Measurements from ENCODE around the gene LCE4A. TPM values are rescaled to one million over a fixed set of nuclear protein-coding genes. Genes with fewer than 3 reads are reported as not detected.

LCE4A gene
- total and polyA plus RNA-seq, 2 experiments from 2014 or later = not detected

GRCh38 chr1:152753586-152753985 lies 45.6 kb downstream of the LCE4A start:
- DNase-seq (ENCODE audit: low spot score) (no peak), ATAC-seq (no peak)
- Mint-ChIP-seq H3K27me3 (ENCODE audit: insufficient read depth, low read depth, poor library complexity) (no peaks in the 10 kb centered on the region), H3K36me3 (ENCODE audit: low read depth) (no peaks in the 10 kb centered on the region), H3K4me1 (peaks cover 15% of the 10 kb centered on the region; the same call in 2 of the 3 replicates), H3K27ac (no peak overlapping the region), H3K4me3 (no peak overlapping the region), H3K9me3 (no peaks in the 10 kb centered on the region)
- Histone ChIP-seq H3K27ac (ENCODE audit: low read depth) (no peak overlapping the region), H3K79me2 (replicated peaks; ENCODE audit: insufficient read depth) (no peaks in the 10 kb centered on the region), H3K4me3 (no peak overlapping the region), H4K20me1 (replicated peaks; ENCODE audit: insufficient read depth) (no peaks in the 10 kb centered on the region; the same call in 1 of the 2 replicates), H3F3A (replicated peaks; ENCODE audit: low read depth) (no peaks in the 10 kb centered on the region), H3K4me1 (ENCODE audit: insufficient read depth) (no peaks in the 10 kb centered on the region; the same call in 1 of the 2 replicates), H3K4me2 (no peak overlapping the region), H3K36me3 (ENCODE audit: insufficient read depth) (no peaks in the 10 kb centered on the region), H3K27me3 (ENCODE audit: insufficient read depth) (no peaks in the 10 kb centered on the region), H3K9me2 (ENCODE audit: insufficient read depth) (0 out of 2 replicates have a peak, but pooled peaks cover 5% of the 10 kb centered on the region), H2AFZ (no peak overlapping the region)
- TF ChIP-seq CTCF (conservative IDR thresholded peaks at IDR 0.05; ENCODE audit: low read depth in 2 of 2) (no peak), NANOG (IDR thresholded peaks at IDR 0.05; ENCODE audit: borderline replicate concordance) (no peak), CREB1 (CRISPR knock-in tag; IDR thresholded peaks at IDR 0.05; ENCODE audit: low read depth) (no peak), STAT1 (IDR thresholded peaks at IDR 0.05; ENCODE audit: unreplicated experiment) (no peak), EZH2 (IDR thresholded peaks at IDR 0.05; ENCODE audit: low read depth, unreplicated experiment) (no peak), REST (IDR thresholded peaks at IDR 0.05; ENCODE audit: unreplicated experiment) (no peak), ETS1 (IDR thresholded peaks at IDR 0.05) (no peak), JUNB (IDR thresholded peaks at IDR 0.05; ENCODE audit: unreplicated experiment) (no peak), ZNF462 (CRISPR knock-in tag; IDR thresholded peaks at IDR 0.05) (no peak), EZH2phosphoT487 (IDR thresholded peaks at IDR 0.05; ENCODE audit: unreplicated experiment) (no peak), ZNF331 (CRISPR knock-in tag; IDR thresholded peaks at IDR 0.05; ENCODE audit: low read depth) (no peak), ZNF114 (CRISPR knock-in tag; IDR thresholded peaks at IDR 0.05) (no peak), POLR2AphosphoS5 (IDR thresholded peaks at IDR 0.05; ENCODE audit: low read depth) (no peak)

Data from GM23338 (cell line).